GM19328 (cell line): ENCODE measurements around the gene NOTUM.

Experiments
- ATAC-seq: cut with Tn5 transposase; IDR thresholded peaks from one replicate; pipeline ENCODE4 v1.9.1; 2021; ENCODE audit warnings: mild to moderate bottlenecking, moderate library complexity; ENCODE audit not compliant: unreplicated experiment

The NOTUM gene

DNA sequence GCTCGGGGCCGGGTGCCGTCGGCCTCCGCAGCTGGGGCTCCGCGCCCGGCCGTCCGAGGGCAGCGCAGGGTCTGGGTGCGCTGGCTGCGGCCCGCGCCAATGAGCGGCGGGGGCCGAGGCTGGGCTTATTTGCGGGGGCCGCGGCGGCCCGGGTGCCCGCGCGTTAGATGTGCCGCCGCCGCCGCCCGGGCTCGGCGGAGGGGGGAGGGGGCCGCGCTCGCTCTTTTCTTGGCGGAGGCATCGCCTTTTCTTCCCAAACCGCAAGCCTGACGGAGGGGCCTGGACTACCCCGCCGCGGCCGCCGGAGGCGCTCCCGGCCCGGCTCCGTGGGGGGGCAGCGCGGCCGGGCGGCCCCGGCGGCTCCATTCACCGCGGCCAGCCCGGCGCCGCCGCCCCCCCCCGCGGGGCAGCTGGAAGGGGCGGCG, at the start of gene NOTUM:
Gene NOTUM (minus strand): TSS at position 101 of the 425 bp plus-strand sequence. CDS start 278 bp downstream, outside the sequence.
- ATAC-seq = no peak

DNA sequence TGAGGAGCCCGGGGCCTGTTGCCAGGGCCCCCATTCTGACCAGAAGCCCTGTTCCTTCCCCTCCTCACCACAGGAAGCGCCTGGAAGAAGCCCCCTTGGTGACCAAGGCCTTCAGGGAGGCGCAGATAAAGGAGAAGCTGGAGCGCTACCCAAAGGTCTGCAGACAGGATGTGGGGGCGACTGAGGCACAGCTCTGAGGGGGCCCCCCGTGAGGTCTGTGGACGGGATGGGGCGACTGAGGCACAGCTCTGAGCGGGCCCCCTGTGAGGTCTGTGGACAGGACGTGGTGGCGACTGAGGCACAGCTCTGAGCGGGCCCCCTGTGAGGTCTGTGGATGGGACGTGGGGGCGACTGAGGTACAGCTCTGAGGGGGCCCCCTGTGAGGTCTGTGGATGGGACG, 48.4 kb upstream of the NOTUM start:
- ATAC-seq = no peak

DNA sequence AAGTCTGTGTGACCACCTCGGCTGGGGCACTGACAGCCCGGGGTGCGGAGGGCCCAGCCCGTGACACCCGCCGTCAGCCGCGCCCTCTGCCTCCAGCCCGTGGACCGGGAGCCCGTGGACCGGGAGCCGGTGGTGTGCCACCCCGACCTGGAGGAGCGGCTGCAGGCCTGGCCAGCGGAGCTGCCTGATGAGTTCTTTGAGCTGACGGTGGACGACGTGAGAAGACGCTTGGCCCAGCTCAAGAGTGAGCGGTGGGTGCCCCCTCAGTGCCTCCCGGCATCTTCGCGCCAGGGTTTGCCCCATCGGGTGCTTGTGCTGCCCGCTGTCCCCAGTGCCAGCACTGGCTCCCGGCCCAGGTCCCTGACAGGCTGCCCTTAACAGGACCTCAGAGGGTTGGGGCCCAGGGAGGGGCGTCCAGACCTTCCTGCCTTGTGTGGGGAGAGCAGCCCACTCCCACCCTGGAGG, 48.0 kb upstream of the NOTUM start:
- no peak for ATAC-seq

DNA sequence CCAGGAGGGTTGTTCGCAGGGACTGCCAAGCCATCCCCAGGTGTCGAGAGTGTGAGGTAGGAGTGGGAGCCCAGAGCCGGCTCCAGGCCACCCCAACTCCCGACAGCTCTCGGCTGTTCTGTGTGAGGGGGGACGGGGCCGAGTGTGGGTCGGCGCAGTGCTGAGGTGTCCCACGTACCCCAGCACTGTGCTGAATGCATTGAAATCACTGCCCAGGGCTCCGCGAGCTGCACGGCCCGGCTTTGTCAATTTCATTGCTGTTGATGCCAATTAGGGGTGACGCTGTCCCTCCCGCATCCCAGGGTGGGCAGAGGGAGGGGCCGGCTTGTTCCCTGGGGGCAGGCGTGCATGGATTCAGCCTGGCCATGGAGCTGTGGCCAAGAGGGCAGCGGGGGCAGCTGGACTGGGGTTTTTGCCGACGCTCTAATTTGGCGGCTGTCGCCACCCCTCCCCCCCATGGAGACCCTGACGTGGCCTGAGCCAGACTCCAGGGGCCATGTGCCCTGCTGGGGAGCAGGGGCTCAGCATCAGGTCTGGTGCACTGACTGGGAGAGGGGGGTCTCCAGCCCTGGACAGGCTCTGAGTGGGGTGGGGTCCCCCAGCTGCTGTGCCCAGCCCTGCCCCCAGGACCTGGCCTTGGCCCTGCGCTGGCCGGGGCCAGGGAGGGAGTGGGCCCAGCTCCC, 47.4 kb upstream of the NOTUM start:
- no peak for ATAC-seq

DNA sequence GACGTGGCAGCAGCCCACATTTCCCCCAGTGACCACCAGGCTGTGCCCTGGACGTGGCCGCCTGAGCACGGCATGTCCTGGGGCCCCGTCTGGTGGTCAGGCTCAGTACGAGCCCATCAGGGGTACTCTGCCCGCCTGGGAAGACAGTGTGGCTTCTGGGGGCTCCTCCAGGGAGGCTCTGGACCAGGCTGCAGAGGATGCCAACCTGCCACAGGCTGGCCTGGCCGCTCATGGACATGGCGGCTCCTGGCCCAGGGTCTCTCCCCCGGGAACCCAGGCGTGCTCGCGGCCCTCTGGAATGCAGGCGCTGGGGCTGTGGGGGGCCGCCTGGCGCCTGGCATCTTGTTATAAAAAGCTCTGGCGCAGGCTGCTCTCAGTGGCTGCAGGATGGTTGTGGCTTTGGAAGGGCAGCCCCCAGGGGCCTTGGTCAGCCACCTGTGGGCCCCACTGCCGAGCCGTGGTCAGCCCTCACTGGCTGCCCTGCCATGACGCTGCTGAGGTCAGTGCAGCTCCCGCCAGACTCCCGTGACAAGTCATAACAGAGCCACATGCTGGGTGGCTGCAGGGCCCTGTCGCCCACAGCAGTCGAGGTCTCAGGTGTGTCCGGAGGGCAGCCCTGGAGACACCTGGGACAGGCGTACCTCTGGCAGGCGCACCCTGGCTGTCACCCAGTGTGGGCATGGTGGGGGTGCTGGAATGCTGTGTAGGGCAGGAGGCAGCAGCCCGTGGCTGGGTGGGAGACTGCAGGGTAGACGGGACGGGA, 46.7 kb upstream of the NOTUM start:
- ATAC-seq = no peak

DNA sequence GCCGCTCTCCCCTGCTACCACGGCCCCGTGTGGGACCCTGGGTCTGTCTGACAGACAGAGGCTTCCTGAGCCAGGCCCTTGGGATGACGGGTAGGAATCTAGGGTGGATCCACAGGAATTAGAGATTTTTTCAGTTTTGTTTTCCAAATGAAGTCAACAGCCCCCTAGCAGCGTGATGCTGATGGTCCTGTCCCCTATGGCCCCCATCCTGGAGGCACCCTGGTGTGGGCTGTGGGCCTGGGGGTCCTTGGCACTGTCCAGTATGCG, 46.2 kb upstream of the NOTUM start:
- no peak for ATAC-seq

DNA sequence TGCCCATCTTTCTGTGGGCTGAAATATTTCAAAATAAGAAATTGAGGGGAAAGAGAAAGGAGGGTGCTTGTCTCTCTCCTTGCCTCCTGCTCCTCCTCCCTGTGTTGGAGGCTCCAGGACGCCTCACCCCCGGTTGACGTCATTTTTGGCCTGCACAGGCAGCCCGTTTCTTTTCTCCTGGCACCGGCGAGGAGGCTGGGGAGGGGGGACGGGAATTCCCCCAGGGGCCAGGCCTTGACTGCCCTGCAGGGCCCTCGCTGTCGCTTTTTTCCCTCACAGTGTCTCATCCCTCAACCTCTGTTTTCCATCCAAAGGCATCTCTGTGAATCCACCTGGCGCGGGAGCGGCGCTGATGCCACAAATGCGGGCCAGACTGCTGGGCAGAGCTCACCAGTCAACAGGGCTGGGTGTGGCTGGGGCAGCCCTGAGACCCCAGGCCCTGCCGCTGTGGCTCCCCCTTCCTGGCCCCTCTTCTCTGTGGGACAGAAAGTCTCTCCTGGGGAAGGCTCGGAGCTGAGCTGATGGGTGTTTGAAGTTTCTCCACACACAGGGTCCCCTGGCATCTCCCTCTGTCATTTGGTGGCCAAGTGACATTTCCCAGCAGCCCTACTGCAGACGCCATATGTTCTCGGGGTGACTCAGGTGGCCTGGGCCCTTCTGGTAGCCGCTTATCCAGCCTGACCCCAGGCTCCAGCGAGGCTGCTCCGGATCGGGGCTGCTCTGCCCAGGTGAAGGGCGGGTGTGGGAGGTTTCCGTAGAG, 45.7 kb upstream of the NOTUM start:
- no peak for ATAC-seq

DNA sequence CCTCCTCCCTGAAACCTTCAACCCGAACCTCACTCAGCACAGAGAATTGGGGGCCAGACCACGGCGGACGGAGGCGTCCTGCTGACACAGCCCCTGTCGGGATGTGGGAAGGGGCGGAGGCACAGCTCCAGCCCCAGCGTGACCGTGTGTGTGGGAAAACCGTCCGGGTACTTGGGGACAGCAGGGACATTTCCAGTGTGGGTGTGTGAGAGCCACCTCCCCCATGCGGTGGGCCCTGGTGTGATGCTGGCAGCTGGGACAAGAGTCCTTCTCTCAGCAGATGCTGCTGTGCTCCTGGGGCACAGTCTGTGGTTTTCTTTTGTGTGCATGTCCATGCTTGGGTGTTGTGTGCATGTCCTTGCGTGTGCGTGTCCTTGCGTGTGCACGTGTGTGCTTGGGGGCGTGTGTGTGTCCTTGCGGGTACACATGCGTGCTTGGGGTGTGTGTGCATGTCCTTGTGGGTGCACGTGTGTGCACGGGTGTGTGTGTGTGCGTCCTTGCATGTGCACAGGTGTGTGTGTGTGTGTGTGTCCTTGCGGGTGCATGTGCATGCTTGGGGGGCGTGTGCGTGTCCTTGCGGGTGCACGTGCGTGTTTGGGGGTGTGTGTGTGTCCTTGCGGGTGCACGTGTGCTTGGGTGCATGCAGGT, 44.8 kb upstream of the NOTUM start:
- ATAC-seq = no peak

DNA sequence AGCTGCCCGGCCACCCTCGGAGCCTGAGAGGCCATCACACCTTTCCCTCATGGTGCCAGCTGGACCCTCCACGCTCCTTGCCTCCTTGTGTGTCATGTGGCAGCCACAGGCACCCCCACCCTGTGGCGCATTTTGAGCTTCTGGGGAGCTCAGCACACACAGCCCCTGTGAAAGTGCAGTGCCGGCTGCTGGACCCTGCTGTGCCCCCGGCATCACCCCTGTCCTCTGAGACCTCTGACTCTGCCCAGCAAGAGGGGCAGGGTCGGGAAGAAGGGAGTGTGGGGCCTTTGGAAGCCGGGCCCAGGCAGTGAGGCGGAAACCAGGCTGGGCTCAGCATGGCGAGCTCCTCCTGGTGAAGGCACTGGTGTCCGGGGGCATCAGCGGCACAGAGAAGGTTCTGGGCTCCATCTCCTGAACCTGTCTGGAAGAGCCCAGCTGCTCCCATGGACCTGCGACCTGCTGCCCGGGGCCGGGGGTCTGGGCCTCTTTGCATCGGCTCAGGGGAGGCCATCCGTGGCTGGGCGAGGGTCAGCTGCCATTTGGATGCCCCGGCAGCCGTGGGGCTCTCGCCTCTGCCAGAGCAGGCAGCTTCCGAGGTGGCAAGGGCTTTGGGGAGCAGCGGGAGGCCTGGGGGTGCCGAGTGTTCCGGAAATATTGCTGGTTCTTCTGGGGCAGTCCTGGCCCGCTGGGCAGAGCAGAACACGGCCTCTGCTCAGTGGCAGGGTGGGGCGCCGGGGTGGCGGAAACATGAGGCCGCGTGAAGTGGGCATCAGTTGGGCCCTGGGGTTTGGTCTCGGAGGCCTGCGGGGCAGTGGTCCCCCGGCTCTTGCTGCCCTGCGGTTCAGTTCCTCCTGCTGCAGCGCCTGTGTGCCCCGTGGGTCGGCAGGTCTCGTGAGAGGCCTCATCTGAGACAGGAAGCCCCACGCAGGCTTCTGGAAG, 43.8 kb upstream of the NOTUM start:
- no peak for ATAC-seq

DNA sequence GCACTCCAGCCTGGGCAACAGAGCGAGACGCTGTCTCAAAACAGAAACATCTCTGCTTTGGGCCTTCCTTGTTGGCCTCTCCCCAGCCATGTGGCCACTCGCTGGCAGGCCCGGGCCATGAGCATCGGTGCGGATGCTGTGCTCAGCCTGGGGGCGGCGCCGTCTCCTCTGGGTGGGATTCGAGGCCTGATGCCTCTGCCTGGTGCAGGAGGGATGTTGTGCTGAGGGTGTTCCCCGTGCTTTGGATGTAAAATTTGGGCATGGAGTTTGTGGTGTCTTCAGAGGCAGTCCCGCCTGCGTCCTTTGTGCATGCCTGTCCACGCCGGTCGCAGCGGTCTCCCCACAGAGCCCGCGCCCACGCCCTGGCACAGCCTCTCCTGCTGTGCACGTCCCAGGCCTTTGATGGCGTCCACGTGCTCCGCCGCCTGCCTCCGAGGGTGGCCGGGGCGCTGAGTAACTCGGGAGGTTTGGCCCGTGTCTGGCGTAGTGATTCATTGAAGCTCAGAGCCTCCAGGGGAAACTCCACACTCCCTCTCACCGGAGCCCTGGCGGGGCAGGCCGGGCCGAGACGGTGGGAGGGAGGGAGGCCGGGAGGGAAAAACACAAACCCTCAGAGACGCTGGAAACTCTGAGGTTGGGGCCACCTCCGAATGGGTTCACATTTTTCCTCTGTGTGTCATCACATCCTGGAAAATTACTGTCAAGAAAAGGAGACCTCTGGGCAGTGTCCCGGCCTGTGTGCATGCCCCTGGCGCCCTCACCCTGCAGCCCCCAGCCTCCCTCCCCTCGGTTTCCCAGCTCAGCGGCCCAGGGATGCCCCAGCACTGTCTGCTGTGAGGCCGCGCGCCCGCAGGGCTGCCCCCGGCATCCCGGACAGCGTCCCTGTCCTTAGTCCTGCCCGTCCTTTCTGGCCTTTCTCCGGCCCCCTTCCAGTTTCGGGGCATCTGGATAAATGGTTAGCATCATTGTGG, 42.7 kb upstream of the NOTUM start:
- no peak for ATAC-seq

DNA sequence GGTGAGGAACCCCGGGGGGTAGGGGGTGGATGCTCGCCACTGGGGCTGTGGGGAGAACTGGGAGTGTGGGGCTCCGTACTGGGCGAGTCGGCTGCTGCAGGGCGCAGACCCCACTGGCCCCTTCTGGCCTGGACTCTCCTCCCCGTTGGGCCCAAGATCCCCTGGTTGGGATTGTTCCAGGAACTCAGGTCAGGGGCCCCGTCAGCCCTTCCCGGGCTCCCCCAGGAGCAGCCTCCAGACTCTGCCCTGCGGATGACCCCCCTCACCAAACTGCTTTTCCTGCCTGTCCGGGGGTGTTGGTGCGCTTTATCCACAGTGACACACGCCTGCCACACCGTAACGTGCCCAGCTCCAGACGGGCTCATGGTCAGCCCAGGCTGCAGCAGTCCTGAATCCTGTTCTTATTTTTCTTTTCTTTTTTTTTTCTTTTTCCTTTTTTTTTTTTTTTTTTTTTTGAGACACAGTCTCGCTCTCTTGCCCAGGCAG, 40.6 kb upstream of the NOTUM start:
- ATAC-seq = no peak

DNA sequence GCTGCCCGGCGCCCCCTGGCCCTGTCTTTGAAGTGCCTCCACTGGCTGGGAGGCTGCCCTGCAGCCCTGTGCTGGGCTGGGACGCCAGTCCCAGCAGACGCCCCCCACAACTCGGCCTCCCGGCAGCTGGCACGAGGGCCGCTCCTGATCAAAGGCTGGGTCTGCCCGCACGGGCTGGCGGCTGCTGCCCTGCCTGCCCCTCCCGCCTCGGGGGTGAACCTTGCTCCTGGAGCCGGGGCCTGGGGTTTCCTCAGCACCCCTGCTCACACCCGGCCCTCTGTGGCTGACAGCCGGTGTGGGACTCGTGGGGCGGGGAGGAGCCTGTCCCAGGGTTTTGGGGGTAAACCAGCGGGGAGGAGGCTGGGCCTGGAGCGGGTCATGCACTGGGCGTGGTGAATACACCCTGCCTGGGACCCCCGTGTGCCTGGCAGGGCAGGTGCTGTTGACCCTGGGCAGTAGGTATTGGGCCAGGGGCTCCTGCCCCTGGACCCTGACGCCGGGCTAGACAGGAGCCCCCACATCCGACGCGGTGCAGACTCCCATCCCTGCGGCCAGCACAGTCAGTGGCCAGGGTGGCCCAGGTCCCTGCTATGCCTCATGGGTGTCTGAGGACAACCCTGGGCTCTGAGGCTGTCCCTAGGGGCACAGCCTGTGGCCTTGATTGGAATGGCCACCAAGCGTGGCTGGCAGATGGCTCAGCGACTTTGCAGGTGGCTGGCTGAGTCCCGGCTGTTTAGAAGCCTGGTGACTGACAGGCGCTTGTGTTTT, 40.0 kb upstream of the NOTUM start:
- no peak for ATAC-seq

DNA sequence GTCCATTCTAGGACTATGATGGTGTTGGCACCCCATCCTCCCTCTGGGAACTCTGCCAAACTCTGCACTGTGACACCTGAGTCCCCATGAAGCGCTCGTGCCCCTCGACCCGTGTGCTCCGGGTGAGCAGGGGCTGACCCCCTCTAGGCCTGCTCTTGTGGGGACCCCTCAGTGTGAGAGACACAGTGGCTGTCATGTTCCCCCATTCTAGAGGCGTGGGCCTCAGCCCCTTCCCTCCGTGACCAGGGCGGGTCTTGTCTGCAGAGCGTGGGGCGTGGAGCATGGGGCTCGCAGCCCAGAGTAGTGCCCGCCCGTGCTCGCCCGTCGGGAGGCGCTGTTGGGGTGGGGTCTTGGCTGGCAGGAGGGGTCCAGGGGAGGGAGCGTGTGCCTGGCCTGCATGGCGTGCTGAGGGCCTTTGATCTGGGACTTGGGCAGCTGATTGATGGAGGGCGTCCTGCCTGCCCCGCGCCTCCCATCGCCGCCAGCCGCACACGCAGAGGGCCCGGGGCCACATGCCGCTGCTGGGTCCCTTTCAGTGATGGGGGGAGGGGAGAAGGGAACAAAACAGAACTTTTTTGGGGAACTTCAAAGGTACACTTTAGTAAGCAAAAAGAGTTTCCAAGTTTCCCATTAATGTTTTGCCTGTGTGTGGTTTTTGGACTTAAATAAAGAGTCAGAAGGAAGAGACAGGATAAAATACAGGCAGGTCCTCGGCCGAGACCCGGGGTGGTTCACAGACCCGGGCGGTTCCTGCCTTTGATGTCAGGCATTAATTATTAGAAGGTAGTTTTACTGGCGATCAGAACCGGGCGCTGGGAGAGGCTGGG, 39.2 kb upstream of the NOTUM start:
- no peak for ATAC-seq

DNA sequence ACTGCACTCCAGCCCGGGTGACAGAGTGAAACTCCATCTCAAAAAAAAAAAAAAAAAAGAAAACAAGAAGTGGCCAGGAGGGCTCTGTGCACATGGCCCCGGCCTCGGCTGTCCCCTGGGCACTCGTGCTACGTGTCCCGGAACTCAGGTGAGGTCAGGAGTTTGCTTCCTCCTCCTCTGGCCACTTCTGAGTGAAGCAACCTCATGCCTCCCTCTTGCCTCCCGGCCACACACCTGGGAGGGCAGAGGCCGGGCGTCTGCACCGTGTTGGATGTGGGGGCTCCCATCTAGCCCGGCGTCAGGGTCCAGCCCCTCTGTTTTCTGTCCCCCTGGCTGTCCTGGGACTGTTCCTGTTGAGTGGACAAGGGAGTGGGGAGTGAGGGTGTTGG, 38.6 kb upstream of the NOTUM start:
- no peak for ATAC-seq

DNA sequence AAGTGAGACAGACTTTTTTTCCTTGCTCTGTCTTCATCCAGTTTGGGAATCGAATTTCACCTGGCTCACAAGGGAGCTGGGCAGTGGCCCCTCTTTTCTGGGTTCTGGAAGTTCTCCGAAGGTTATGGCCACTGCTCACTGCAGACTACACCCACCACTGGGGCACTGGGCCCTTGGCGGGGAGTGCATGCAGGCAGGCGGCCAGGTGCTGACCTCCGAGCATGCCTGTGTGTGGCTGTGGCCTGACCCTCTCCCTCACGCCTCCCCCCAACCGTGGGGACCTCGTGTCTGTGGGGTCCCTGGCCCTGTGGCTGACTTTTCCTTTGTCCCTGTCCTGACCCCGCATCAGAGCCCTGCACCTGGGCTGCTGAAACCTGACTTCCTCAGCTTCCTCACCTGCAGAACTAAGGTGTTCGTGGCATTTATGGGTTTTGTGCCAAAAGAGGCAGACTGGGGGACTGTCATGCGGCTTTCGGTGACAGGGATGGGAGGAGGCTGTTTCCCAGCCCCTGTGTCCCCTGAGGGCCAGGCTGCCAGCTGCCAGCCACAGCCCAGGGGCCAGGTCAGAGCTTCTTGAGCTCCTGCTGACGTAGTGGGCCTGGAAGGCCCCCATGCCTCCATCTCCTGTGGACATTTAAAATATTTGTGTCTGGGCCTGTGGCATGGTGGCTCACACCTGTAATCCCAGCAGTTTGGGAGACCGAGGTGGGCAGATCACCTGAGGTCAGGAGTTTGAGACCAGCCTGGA, 37.9 kb upstream of the NOTUM start:
- ATAC-seq = no peak

DNA sequence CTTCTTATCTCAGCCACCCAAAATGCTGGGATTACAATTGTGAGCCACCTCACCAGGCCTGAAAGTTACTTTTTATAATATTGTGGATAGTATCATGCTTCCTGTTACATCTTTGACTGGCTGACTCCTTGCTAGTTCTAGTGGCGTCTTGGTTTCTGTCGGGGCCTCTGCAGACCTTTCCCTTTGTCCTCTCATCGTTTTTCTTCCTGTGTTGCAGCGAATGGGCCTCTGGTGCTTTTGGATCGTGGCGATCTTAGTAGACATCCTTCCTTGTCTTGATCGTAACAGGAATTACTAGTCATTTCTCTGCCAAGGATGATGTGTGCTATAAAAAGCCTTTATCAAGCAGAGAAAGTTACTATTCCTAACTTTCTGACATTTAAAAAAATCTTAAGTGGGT, 37.2 kb upstream of the NOTUM start:
- ATAC-seq = no peak
